Right lobe of liver (tissue), 6 donors: Measurements from ENCODE around the gene EHMT2. TPM values are rescaled to one million over a fixed set of nuclear protein-coding genes. Genes with fewer than 3 reads are reported as not detected.

ENCODE experiments used
- ATAC-seq, 4 donors: fragments of 200-7000 bp; cut with Tn5 transposase; one replicate each; pipeline ENCODE4 v1.9.1; 2020; ENCODE audit warnings: mild to moderate bottlenecking in 4 of 4, moderate library complexity in 4 of 4
- DNase-seq, 3 donors: peaks; one replicate each; pipeline ENCODE4 v3.0.0-alpha.2; 2020
- H3K27ac ChIP-seq, 3 donors: fragments of 200-600 bp; one replicate each; pipeline ENCODE4 v1.8.0; 2022
- H3K27me3 ChIP-seq, 2 donors: fragments of 200-600 bp; one replicate each; pipeline ENCODE4 v1.8.0; 2022
- H3K36me3 ChIP-seq, 4 donors: fragments of 200-600 bp; sonication (generic) in 1 of 4; one replicate each; pipeline versions ENCODE4 v1.5.1 to v1.8.0; 2017 to 2022; ENCODE audit warnings: control low read depth in 1 of 4
- H3K4me1 ChIP-seq, 4 donors: fragments of 200-600 bp; sonication (generic) in 1 of 4; one replicate each; pipeline versions ENCODE4 v1.5.1 to v1.8.0; 2017 to 2022; ENCODE audit warnings: control low read depth in 1 of 4
- H3K4me3 ChIP-seq, 3 donors: fragments of 200-600 bp; one replicate each; pipeline ENCODE4 v1.8.0; 2022
- H3K9me3 ChIP-seq, 4 donors: fragments of 200-600 bp; sonication (generic) in 1 of 4; one replicate each; pipeline versions ENCODE4 v1.5.1 to v1.8.0; 2017 to 2022; ENCODE audit warnings: control low read depth in 1 of 4
- POLR2A ChIP-seq: fragments of 450-650 bp; IDR thresholded peaks from one replicate; pipeline ENCODE4 v1.6.1; 2017; ENCODE audit warnings: antibody characterized with exemption, mild to moderate bottlenecking
- WGBS: methylation state at CpG from one replicate; pipeline ENCODE4 v1.1.6; 2018; ENCODE audit warnings: low coverage, low lambda C conversion rate; ENCODE audit not compliant: insufficient coverage; ENCODE audit errors: missing lambda C conversion rate; 5-methylcytosine and 5-hydroxymethylcytosine counted together
- intact Hi-C, 2 donors: fragments of 100-400 bp; cut with DNase I; formaldehyde crosslinking; loops; one replicate each; pipeline versions ENCODE4 v1.11.2 to v1.14.1; 2022
- total RNA-seq, 6 experiments: library from RNA; depleted of rRNA in 2 of 6; stranded (reverse); fragments of >200 nt in 2 of 6; fragmentation: NEBNext Ultra II Directional in 3 of 6; extraction: Animal tissue kit (Norgen Biotek cat#: 25700) in 3 of 6; gene quantifications; one replicate each; pipeline versions ENCODE4 v1.1.0 to v1.2.4, GENCODE V29; 2016 to 2023
- TF ChIP-seq, protein P1 (sequence below), 4 donors: fragments of 200-600 bp in 3 of 4; fragments of 450-650 bp in 1 of 4; IDR thresholded peaks; one replicate each; pipeline versions ENCODE4 v1.5.1 to v1.8.0; 2016 to 2022; ENCODE audit warnings: antibody characterized with exemption in 4 of 4, mild to moderate bottlenecking in 2 of 4
- donor health status: DM: no; HTN: yes; CAD: no.
- donor health status: DM: no; HTN: no; CAD: no.
- donor health status: DM: no; HTN: no; CAD: no.
- donor health status: DM: no; HTN: yes; CAD: no.
- donor health status: DM: no; HTN: yes; CAD: no.

EHMT2 gene
- total RNA-seq, 6 experiments from 2014 or later, result 10.7 to 20.1 (median 13.3) TPM

GRCh38 chr6:31919624-31920303, 22.3 kb upstream of the EHMT2 start:
- Histone ChIP-seq H3K27ac (no peak overlapping the region), H3K36me3 (no peaks in the 10 kb centered on the region), H3K9me3 (no peaks in the 10 kb centered on the region), H3K4me3 (no peak overlapping the region), H3K4me1 (no peaks in the 10 kb centered on the region), H3K27me3 (no peaks in the 10 kb centered on the region)
- 84% methylated on average over 3 of the region's 6 CpGs for WGBS
- intact Hi-C loops, result no loop called here
- TF ChIP-seq, protein P1, sequence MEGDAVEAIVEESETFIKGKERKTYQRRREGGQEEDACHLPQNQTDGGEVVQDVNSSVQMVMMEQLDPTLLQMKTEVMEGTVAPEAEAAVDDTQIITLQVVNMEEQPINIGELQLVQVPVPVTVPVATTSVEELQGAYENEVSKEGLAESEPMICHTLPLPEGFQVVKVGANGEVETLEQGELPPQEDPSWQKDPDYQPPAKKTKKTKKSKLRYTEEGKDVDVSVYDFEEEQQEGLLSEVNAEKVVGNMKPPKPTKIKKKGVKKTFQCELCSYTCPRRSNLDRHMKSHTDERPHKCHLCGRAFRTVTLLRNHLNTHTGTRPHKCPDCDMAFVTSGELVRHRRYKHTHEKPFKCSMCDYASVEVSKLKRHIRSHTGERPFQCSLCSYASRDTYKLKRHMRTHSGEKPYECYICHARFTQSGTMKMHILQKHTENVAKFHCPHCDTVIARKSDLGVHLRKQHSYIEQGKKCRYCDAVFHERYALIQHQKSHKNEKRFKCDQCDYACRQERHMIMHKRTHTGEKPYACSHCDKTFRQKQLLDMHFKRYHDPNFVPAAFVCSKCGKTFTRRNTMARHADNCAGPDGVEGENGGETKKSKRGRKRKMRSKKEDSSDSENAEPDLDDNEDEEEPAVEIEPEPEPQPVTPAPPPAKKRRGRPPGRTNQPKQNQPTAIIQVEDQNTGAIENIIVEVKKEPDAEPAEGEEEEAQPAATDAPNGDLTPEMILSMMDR (IDR thresholded peaks at IDR 0.05), result no peak
- no peak for TF ChIP-seq POLR2A
- ATAC-seq, result no peak
- no peak for DNase-seq

- Histone ChIP-seq H3K36me3 (no peaks in the 10 kb centered on the region), H3K4me3 (no peak overlapping the region), H3K27ac (no peak overlapping the region), H3K4me1 (no peaks in the 10 kb centered on the region), H3K27me3 (no peaks in the 10 kb centered on the region), H3K9me3 (no peaks in the 10 kb centered on the region)
- WGBS, result 79% methylated on average over 3 of the region's 8 CpGs
- DNase-seq (no peak), ATAC-seq (no peak)
- intact Hi-C loops, result no loop called here
- TF ChIP-seq, protein P1 (IDR thresholded peaks at IDR 0.05), result no peak
- no peak for TF ChIP-seq POLR2A
Observed at GRCh38 chr6:31918069-31918720, 20.7 kb upstream of the EHMT2 start.

DNA sequence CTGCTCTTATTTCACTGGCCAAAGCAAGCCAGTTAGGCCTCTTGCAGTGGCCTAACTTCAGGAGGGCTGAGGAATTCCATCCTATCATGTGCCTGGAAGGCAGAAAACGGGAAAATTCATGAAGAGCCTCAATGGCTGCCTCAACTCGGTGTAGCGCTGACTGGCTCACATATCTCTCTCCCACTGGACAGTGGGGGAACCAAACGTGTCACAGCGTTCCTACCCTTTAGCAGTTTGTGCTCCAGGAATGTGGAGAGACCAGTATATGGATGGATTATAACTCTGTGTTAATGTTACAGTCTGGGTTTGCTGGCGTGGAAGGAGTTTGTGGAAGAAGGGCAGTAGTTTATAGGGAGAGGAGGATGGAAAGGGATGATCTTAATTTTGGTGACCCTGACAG, 18.3 kb upstream of the EHMT2 start:
- Histone ChIP-seq H3K4me1 (no peaks in the 10 kb centered on the region), H3K27me3 (no peaks in the 10 kb centered on the region), H3K27ac (no peak overlapping the region), H3K36me3 (no peaks in the 10 kb centered on the region), H3K9me3 (no peaks in the 10 kb centered on the region), H3K4me3 (no peak overlapping the region)
- ATAC-seq (no peak), DNase-seq (no peak)
- TF ChIP-seq, protein P1 (IDR thresholded peaks at IDR 0.05), result no peak
- no peak for TF ChIP-seq POLR2A
- intact Hi-C loops, result no loop called here
- WGBS, result 80% methylated on average over 6 of the region's 6 CpGs

DNA sequence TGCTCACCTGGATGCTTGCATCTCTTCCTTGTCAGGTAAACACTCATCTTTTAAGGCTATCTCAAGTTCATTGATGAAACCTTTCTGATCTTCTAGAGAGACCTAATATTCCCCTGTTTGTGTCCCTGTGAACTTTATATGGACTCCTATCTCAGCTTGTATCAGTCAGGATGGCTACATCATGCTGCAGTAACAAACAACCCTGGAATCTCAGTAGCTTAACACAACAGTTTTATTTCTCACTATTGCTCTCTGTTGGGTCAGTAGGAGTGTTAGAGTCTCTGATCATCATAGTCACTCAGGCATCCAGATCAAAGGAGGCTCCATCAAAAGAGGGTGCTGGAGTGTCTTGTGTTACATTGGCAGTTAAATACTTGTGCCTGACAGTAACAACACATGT, 17.9 kb upstream of the EHMT2 start:
- DNase-seq (no peak), ATAC-seq (no peak)
- Histone ChIP-seq H3K27me3 (no peaks in the 10 kb centered on the region), H3K4me1 (no peaks in the 10 kb centered on the region), H3K27ac (no peak overlapping the region), H3K4me3 (no peak overlapping the region), H3K9me3 (no peaks in the 10 kb centered on the region), H3K36me3 (no peaks in the 10 kb centered on the region)
- intact Hi-C loops, result no loop called here
- TF ChIP-seq POLR2A, result no peak
- TF ChIP-seq, protein P1 (IDR thresholded peaks at IDR 0.05), result no peak
